Colonic mucosa (tissue), 4 donors: ENCODE results near the gene PIGT. TPM values are rescaled to one million over a fixed set of nuclear protein-coding genes. Genes with fewer than 3 reads are reported as not detected.

Experiments
- DNase-seq: peaks from one replicate; pipeline ENCODE4 v3.0.0-alpha.2; 2020
- H3K27ac ChIP-seq: fragments of 200-600 bp; one replicate; pipeline ENCODE4 v1.8.0; 2021
- H3K27me3 ChIP-seq: fragments of 200-600 bp; one replicate; pipeline ENCODE4 v1.8.0; 2021
- H3K36me3 ChIP-seq: fragments of 200-600 bp; one replicate; pipeline ENCODE4 v1.8.0; 2021
- H3K4me1 ChIP-seq: fragments of 200-600 bp; one replicate; pipeline ENCODE4 v1.8.0; 2021; ENCODE audit warnings: mild to moderate bottlenecking
- H3K4me3 ChIP-seq: fragments of 200-600 bp; one replicate; pipeline ENCODE4 v1.8.0; 2021
- H3K9ac ChIP-seq, 2 donors: one replicate each; pipeline ENCODE4 v1.7.0; 2013; ENCODE audit warnings: control low read depth in 2 of 2, low read depth in 2 of 2, low read length in 2 of 2
- H3K9me3 ChIP-seq: fragments of 200-600 bp; one replicate; pipeline ENCODE4 v1.8.0; 2021
- intact Hi-C: fragments of 100-400 bp; cut with DNase I; formaldehyde crosslinking; loops from one replicate; pipeline ENCODE4 v1.14.1; 2022
- total RNA-seq, 2 donors: library from RNA; stranded (reverse); fragmentation: NEBNext Ultra II Directional in 1 of 2; extraction: Animal tissue kit (Norgen Biotek cat#: 25700) in 1 of 2; gene quantifications; one replicate each; pipeline ENCODE4 v1.2.1, GENCODE V29; 2021
- TF ChIP-seq, protein P1 (sequence below): fragments of 200-600 bp; IDR thresholded peaks from one replicate; pipeline ENCODE4 v1.8.0; 2022; ENCODE audit warnings: antibody characterized with exemption, mild to moderate bottlenecking
- donor health status: healthy.
- donor health status: DM: no; HTN: no; CAD: no.
- donor health status: DM: no; HTN: no; CAD: no.

The PIGT gene
- total RNA-seq, 2 donors from 2014 or later: 129 to 140 TPM

DNA sequence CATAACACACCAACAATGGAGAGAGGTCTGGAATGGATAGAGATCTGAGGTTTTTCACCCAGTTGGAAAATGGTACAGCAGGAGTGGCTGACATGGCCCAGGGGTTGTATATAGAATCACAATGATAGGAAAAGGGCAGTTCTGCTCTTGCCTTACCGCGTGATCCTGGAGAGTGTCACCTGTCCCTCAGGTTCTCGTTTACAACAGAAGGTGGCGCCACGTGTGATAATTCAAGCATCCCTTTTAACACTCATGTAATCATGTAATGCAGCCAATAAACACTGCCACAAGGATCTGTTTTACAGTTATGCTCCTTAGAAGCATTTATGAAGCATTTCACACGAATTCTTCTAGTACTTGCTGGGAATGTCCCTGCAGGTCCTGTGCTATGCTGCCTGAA is 40.7 kb downstream of the PIGT start:
- H3K9ac ChIP-seq: no peak overlapping the region
- DNase-seq: peak; percentile 77
- TF ChIP-seq, protein P1, sequence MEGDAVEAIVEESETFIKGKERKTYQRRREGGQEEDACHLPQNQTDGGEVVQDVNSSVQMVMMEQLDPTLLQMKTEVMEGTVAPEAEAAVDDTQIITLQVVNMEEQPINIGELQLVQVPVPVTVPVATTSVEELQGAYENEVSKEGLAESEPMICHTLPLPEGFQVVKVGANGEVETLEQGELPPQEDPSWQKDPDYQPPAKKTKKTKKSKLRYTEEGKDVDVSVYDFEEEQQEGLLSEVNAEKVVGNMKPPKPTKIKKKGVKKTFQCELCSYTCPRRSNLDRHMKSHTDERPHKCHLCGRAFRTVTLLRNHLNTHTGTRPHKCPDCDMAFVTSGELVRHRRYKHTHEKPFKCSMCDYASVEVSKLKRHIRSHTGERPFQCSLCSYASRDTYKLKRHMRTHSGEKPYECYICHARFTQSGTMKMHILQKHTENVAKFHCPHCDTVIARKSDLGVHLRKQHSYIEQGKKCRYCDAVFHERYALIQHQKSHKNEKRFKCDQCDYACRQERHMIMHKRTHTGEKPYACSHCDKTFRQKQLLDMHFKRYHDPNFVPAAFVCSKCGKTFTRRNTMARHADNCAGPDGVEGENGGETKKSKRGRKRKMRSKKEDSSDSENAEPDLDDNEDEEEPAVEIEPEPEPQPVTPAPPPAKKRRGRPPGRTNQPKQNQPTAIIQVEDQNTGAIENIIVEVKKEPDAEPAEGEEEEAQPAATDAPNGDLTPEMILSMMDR: peak; percentile 51
- H3K4me1 ChIP-seq: no peaks in the 10 kb centered on the region
- H3K27me3 ChIP-seq: no peaks in the 10 kb centered on the region
- no peaks in the 10 kb centered on the region for H3K36me3 ChIP-seq
- no peak overlapping the region for H3K27ac ChIP-seq
- H3K9me3 ChIP-seq: no peaks in the 10 kb centered on the region
- intact Hi-C loops: no loop called here
- H3K4me3 ChIP-seq: no peak overlapping the region

DNA sequence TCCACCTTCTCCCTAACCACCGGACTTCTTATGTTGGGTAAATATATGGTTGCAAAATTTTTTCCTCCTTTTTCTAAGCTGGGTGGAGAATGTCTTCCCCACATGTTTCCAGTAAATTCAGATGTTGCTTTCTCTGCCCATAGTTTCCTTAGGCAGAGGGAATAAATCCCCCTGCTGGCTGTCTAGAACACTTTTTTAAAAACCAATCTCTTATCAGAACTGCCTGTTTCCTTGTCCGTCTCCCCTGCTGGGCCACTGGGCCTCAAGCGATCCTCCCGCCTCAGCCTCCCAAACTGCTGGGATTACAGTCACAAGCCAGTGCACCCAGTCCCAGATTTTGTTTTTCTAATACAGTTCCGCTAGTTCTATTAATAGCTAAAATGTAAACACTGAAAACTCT is 43.7 kb downstream of the PIGT start:
- Histone ChIP-seq H3K9me3 (no peaks in the 10 kb centered on the region), H3K9ac (no peak overlapping the region), H3K27ac (no peak overlapping the region), H3K4me3 (no peak overlapping the region), H3K27me3 (no peaks in the 10 kb centered on the region), H3K4me1 (no peaks in the 10 kb centered on the region), H3K36me3 (no peaks in the 10 kb centered on the region)
- no peak for DNase-seq
- intact Hi-C loops: no loop called here
- TF ChIP-seq, protein P1: no peak

DNA sequence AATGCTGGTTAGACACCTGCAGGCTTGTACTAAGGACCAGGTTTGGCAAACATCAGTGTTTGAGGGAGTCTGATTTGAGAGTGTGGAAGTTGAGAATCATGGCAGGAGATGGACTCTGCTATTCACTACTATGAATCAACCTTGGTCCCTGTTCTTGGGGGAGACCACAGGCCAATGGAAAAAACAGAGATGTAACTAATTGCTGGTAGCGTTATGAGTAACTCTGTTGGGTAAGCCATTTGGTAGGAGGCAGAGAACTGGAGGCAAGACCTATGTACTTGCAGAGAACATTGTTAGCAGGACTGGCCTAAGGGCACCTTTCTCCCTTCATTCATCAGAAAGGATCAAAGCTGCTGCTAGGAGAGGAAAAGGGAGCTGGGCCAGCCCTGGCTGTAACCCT is 45.3 kb downstream of the PIGT start:
- TF ChIP-seq, protein P1: no peak

DNA sequence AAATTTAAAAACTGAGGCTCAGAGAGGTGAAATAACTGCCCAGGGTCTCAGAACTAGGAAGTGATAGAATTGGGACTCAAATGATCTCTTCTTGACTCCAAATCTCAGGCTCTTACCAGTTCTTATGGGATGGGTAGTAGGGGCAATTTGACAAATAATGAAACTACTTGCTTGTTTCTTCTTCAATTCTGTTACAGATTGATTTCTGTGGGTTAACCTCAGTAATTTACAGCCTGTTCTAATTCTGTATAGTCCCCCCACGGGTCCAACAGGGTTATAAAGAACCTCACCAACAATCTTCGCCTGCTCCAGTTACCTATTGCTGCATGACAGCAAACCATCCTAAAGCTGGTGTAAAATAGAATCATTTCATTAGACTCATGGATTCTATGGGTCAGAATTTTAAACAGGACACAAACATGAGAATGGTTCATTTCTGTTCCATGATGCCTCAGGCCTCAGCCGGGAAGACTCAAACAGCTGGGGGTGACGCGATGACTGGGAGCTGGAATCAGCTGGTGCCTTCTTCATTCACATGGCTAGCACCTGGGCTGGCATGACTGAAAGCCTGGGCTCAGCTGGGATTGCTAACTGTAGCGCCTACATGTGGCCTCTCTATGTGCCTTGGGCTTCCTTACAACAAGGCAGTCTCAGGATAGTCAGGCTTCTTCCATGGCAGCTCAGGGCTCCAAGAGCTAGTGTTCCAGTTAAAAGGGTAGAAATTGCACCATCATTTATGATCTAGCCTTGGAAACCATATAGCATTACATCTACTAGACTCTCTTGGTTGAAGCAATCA is 47.0 kb downstream of the PIGT start:
- H3K27me3 ChIP-seq: no peaks in the 10 kb centered on the region
- no peaks in the 10 kb centered on the region for H3K36me3 ChIP-seq
- no peak overlapping the region for H3K9ac ChIP-seq
- H3K4me1 ChIP-seq: no peaks in the 10 kb centered on the region
- no peak overlapping the region for H3K27ac ChIP-seq
- no peaks in the 10 kb centered on the region for H3K9me3 ChIP-seq
- intact Hi-C loops: no loop called here
- TF ChIP-seq, protein P1: no peak
- no peak for DNase-seq
- no peak overlapping the region for H3K4me3 ChIP-seq

More for the DNA sequence above, 45.3 kb downstream of the PIGT start:
- Histone ChIP-seq H3K36me3 (no peaks in the 10 kb centered on the region), H3K9ac (no peak overlapping the region), H3K9me3 (no peaks in the 10 kb centered on the region), H3K4me3 (no peak overlapping the region), H3K27me3 (no peaks in the 10 kb centered on the region), H3K27ac (no peak overlapping the region), H3K4me1 (no peaks in the 10 kb centered on the region)
- intact Hi-C loops: no loop called here
- DNase-seq: no peak

DNA sequence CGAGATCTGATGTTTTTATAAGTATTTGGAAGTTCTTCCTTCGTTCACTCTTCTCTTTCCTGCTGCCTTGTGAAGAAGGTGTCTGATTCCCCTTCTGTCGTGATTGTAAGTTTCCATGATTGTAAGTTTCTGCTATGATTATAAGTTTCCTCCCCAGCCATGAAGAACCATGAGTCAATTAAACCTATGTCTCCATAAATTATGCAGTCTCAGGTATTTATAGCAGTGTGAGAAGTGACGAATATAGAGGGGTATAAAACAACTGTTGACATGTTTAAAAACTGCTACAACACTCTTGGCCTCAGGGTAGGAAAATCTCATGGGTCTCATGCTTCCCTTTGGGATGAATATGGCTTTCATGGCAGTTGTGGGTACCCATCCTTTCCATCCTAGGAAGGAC is 47.8 kb downstream of the PIGT start:
- TF ChIP-seq, protein P1: no peak
- intact Hi-C loops: no loop called here
- H3K27me3 ChIP-seq: no peaks in the 10 kb centered on the region

More for the DNA sequence above, 47.8 kb downstream of the PIGT start:
- no peaks in the 10 kb centered on the region for H3K36me3 ChIP-seq
- H3K4me1 ChIP-seq: no peaks in the 10 kb centered on the region
- no peak overlapping the region for H3K4me3 ChIP-seq
- H3K27ac ChIP-seq: no peak overlapping the region
- H3K9ac ChIP-seq: no peak overlapping the region
- no peak for DNase-seq
- no peaks in the 10 kb centered on the region for H3K9me3 ChIP-seq
